ENCODE measurements around the gene ASB16. TPM values are rescaled to one million over a fixed set of nuclear protein-coding genes. Genes with fewer than 3 reads are reported as not detected.

Gene ASB16
- total RNA-seq, 1 experiment from 2014 or later = 0.11 TPM

DNA sequence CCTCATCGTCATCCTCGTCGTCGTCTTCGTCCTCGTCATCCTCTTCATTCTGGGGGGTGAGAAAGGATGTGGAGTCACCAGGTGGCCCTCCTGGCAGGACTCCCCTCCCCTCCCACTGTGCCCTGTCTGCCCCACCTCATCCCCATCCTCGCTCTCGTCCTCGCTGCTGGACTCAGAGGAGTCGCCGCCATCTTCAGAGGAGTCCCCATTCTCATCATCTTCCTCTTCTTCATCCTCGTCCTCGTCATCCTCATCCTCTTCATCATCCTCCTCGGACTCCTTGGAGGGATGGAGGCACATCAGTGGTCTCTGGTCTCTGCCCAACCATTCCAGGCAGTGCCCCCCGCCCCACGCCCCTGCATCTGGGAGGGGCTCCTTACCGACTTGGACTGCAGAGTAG, 36.8 kb downstream of the ASB16 start:
- H3K9me3 Mint-ChIP-seq = no peaks in the 10 kb centered on the region
- peaks cover 29% of the 10 kb centered on the region for H3K36me3 Mint-ChIP-seq
- POLR2A ChIA-PET = interaction anchor here (0.6 to 0.9 kb wide), 3 partner anchors 48 to 1036 kb away, joined by 3 to 5 read pairs (median 4); partner anchors contain the start of gene NBR1
- no peak for ATAC-seq
- peak overlapping the region; percentile 26; the same call in 1 of the 2 replicates for H3K27ac Mint-ChIP-seq
- no peaks in the 10 kb centered on the region for H3K27me3 Mint-ChIP-seq (ENCODE audit: low read depth)
- no peak for TF ChIP-seq HMGXB4 (CRISPR knock-in tag; IDR thresholded peaks at IDR 0.05)
- no peak for TF ChIP-seq TEAD1 (CRISPR knock-in tag; IDR thresholded peaks at IDR 0.05)
- no peak for TF ChIP-seq ERG (CRISPR knock-in tag; IDR thresholded peaks at IDR 0.05)
- TF ChIP-seq TCF7 (CRISPR knock-in tag; IDR thresholded peaks at IDR 0.05; ENCODE audit: low read depth) = no peak
- TF ChIP-seq, protein P1, sequence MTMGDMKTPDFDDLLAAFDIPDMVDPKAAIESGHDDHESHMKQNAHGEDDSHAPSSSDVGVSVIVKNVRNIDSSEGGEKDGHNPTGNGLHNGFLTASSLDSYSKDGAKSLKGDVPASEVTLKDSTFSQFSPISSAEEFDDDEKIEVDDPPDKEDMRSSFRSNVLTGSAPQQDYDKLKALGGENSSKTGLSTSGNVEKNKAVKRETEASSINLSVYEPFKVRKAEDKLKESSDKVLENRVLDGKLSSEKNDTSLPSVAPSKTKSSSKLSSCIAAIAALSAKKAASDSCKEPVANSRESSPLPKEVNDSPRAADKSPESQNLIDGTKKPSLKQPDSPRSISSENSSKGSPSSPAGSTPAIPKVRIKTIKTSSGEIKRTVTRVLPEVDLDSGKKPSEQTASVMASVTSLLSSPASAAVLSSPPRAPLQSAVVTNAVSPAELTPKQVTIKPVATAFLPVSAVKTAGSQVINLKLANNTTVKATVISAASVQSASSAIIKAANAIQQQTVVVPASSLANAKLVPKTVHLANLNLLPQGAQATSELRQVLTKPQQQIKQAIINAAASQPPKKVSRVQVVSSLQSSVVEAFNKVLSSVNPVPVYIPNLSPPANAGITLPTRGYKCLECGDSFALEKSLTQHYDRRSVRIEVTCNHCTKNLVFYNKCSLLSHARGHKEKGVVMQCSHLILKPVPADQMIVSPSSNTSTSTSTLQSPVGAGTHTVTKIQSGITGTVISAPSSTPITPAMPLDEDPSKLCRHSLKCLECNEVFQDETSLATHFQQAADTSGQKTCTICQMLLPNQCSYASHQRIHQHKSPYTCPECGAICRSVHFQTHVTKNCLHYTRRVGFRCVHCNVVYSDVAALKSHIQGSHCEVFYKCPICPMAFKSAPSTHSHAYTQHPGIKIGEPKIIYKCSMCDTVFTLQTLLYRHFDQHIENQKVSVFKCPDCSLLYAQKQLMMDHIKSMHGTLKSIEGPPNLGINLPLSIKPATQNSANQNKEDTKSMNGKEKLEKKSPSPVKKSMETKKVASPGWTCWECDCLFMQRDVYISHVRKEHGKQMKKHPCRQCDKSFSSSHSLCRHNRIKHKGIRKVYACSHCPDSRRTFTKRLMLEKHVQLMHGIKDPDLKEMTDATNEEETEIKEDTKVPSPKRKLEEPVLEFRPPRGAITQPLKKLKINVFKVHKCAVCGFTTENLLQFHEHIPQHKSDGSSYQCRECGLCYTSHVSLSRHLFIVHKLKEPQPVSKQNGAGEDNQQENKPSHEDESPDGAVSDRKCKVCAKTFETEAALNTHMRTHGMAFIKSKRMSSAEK (CRISPR knock-in tag; IDR thresholded peaks at IDR 0.05; ENCODE audit: borderline replicate concordance) = no peak
- TF ChIP-seq ZNF281 (CRISPR knock-in tag; IDR thresholded peaks at IDR 0.05) = no peak
- TF ChIP-seq, protein P2, sequence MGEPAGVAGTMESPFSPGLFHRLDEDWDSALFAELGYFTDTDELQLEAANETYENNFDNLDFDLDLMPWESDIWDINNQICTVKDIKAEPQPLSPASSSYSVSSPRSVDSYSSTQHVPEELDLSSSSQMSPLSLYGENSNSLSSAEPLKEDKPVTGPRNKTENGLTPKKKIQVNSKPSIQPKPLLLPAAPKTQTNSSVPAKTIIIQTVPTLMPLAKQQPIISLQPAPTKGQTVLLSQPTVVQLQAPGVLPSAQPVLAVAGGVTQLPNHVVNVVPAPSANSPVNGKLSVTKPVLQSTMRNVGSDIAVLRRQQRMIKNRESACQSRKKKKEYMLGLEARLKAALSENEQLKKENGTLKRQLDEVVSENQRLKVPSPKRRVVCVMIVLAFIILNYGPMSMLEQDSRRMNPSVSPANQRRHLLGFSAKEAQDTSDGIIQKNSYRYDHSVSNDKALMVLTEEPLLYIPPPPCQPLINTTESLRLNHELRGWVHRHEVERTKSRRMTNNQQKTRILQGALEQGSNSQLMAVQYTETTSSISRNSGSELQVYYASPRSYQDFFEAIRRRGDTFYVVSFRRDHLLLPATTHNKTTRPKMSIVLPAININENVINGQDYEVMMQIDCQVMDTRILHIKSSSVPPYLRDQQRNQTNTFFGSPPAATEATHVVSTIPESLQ (CRISPR knock-in tag; IDR thresholded peaks at IDR 0.05) = no peak
- DNase-seq (ENCODE audit: low spot score) = no peak
- peaks cover 26% of the 10 kb centered on the region for H3K4me1 Mint-ChIP-seq
- H3K4me3 Mint-ChIP-seq = no peak overlapping the region
- CTCF ChIA-PET = interaction anchor here (0.7 to 2.6 kb wide), 7 partner anchors 11 to 263 kb away, joined by 3 to 20 read pairs (median 5); partner anchors contain the start of gene GRN

- TF ChIP-seq FOXK1 (CRISPR knock-in tag; IDR thresholded peaks at IDR 0.05) (no peak), ESRRA (CRISPR knock-in tag; IDR thresholded peaks at IDR 0.05; ENCODE audit: borderline replicate concordance) (no peak), NFATC4 (CRISPR knock-in tag; IDR thresholded peaks at IDR 0.05) (no peak), GTF2I (CRISPR knock-in tag; conservative IDR thresholded peaks at IDR 0.05) (no peak), IRF2 (CRISPR knock-in tag; IDR thresholded peaks at IDR 0.05; ENCODE audit: borderline replicate concordance, low read depth) (no peak), ERG (CRISPR knock-in tag; IDR thresholded peaks at IDR 0.05) (no peak), ZNF219 (CRISPR knock-in tag; IDR thresholded peaks at IDR 0.05; ENCODE audit: borderline replicate concordance) (no peak), TP53 (CRISPR knock-in tag; IDR thresholded peaks at IDR 0.05) (no peak), MYBL2 (CRISPR knock-in tag; IDR thresholded peaks at IDR 0.05) (no peak), NFE2L1 (CRISPR knock-in tag; IDR thresholded peaks at IDR 0.05) (no peak)
- TF ChIP-seq, protein P2 (CRISPR knock-in tag; IDR thresholded peaks at IDR 0.05) = no peak
- TF ChIP-seq, protein P3, sequence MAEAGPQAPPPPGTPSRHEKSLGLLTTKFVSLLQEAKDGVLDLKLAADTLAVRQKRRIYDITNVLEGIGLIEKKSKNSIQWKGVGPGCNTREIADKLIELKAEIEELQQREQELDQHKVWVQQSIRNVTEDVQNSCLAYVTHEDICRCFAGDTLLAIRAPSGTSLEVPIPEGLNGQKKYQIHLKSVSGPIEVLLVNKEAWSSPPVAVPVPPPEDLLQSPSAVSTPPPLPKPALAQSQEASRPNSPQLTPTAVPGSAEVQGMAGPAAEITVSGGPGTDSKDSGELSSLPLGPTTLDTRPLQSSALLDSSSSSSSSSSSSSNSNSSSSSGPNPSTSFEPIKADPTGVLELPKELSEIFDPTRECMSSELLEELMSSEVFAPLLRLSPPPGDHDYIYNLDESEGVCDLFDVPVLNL (CRISPR knock-in tag; IDR thresholded peaks at IDR 0.05; ENCODE audit: borderline replicate concordance, low read depth) = no peak
- ChIA-PET CTCF (interaction anchor here (0.7 to 2.6 kb wide), 6 partner anchors 10 to 147 kb away, joined by 3 to 20 read pairs (median 6); partner anchors contain the start of gene GRN), POLR2A (no interaction called here)
- ATAC-seq = no peak
- Mint-ChIP-seq H3K27me3 (ENCODE audit: low read depth) (no peaks in the 10 kb centered on the region), H3K4me3 (no peak overlapping the region), H3K27ac (no peak overlapping the region; the same call in 1 of the 2 replicates), H3K9me3 (no peaks in the 10 kb centered on the region), H3K36me3 (peaks cover 29% of the 10 kb centered on the region), H3K4me1 (peaks cover 26% of the 10 kb centered on the region)
- no peak for DNase-seq (ENCODE audit: low spot score)
These were observed 37.2 kb downstream of the ASB16 start for GRCh38 chr17:44207743-44208142.
